ENCODE measurements around the gene MICAL2.

MICAL2 gene

DNA sequence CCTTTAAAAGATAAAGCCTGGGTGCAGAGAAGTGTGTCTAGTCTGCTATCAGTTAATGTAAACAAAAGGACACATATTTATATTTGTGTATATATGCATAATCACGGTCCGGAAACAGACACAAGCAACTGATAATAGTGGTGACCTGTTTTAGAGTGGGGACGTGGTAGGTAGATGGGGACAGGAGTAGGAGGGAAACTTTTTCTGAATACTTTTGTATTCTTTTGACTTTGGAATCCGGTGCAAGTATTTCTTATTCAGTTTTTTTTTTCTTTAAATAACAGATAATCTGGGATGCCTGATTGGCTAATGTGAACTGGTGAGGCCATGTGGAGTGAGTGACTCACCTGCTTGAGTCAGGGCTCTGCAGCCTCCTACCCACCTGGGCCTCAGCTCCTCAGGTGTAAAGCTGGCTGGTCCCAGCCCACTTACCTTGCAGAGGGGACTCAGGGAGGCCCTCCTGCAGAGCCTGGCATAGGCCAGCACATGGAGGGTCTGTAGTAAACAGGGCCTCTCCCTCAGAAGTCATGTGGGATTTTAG, 15.3 kb downstream of the MICAL2 start (continued):
- TF ChIP-seq ZBTB17 (tag by site-specific recombination; IDR thresholded peaks at IDR 0.05), result no peak
- TF ChIP-seq ZBTB7A (tag by site-specific recombination; IDR thresholded peaks at IDR 0.05; ENCODE audit: low read depth), result no peak
- no peak for TF ChIP-seq SALL2 (tag by site-specific recombination; IDR thresholded peaks at IDR 0.05; ENCODE audit: borderline replicate concordance)
- TF ChIP-seq, protein P1, sequence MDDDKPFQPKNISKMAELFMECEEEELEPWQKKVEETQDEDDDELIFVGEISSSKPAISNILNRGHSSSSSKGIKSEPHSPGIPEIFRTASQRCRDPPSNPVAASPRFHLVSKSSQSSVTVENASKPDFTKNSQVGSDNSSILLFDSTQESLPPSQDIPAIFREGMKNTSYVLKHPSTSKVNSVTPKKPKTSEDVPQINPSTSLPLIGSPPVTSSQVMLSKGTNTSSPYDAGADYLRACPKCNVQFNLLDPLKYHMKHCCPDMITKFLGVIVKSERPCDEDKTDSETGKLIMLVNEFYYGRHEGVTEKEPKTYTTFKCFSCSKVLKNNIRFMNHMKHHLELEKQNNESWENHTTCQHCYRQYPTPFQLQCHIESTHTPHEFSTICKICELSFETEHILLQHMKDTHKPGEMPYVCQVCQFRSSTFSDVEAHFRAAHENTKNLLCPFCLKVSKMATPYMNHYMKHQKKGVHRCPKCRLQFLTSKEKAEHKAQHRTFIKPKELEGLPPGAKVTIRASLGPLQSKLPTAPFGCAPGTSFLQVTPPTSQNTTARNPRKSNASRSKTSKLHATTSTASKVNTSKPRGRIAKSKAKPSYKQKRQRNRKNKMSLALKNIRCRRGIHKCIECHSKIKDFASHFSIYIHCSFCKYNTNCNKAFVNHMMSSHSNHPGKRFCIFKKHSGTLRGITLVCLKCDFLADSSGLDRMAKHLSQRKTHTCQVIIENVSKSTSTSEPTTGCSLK (tag by site-specific recombination; IDR thresholded peaks at IDR 0.05), result no peak
- TF ChIP-seq SP2 (tag by site-specific recombination; IDR thresholded peaks at IDR 0.05), result no peak
- TF ChIP-seq ZNF843 (tag by site-specific recombination; IDR thresholded peaks at IDR 0.05), result no peak
- TF ChIP-seq ZNF677 (tag by site-specific recombination; IDR thresholded peaks at IDR 0.05), result no peak
- no peak for TF ChIP-seq TRIM28 (IDR thresholded peaks at IDR 0.05; ENCODE audit: borderline replicate concordance, low read length)
- TF ChIP-seq, protein P2, sequence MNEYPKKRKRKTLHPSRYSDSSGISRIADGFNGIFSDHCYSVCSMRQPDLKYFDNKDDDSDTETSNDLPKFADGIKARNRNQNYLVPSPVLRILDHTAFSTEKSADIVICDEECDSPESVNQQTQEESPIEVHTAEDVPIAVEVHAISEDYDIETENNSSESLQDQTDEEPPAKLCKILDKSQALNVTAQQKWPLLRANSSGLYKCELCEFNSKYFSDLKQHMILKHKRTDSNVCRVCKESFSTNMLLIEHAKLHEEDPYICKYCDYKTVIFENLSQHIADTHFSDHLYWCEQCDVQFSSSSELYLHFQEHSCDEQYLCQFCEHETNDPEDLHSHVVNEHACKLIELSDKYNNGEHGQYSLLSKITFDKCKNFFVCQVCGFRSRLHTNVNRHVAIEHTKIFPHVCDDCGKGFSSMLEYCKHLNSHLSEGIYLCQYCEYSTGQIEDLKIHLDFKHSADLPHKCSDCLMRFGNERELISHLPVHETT (tag by site-specific recombination; IDR thresholded peaks at IDR 0.05), result no peak

DNA sequence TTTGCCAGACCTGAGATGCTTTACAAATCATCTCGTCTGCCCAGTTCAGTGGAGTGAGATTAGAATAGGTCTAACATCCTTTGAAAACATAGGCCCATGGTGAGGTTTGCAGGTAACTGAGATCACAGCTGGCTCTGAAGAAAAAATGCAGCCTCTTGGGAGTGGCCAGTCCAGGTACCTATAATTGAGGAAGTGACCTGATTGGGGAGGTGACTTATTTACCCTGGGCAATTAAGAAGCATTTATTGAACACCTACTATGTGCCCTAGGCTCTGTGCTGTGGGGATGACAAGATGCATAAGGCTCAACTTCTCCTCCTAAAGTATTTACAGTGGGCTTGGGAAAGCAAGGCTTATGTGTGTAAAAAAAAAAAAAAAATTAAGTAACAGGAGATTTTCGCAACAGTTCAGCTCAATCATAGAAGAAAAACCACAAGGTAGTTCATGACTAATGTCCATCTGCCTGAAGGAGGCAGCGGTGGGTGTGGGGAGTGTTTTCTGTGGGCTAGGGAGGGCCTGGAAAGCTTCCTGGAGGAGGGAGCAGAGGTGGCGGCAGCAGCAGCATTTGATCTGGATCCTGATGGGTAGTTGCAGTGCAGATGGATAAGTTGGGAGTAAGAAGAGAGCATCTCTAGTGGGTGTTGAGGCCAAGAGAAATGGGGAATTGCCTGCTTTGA, 16.1 kb downstream of the MICAL2 start:
- ChIA-PET CTCF (interaction anchor here (0.6 to 5.7 kb wide), 9 partner anchors 10 to 154 kb away, joined by 3 to 34 read pairs (median 3); no protein-coding TSS in a partner anchor), POLR2A (no interaction called here)
- TF ChIP-seq EGR2 (tag by site-specific recombination; IDR thresholded peaks at IDR 0.05; ENCODE audit: low read depth) (peak; percentile 78), ZNF114 (tag by site-specific recombination; IDR thresholded peaks at IDR 0.05) (no peak), ZNF248 (tag by site-specific recombination; IDR thresholded peaks at IDR 0.05) (no peak), ZFHX2 (tag by site-specific recombination; conservative IDR thresholded peaks at IDR 0.05) (peak; percentile 54), ZNF121 (tag by site-specific recombination; IDR thresholded peaks at IDR 0.05) (no peak)
- TF ChIP-seq, protein P3, sequence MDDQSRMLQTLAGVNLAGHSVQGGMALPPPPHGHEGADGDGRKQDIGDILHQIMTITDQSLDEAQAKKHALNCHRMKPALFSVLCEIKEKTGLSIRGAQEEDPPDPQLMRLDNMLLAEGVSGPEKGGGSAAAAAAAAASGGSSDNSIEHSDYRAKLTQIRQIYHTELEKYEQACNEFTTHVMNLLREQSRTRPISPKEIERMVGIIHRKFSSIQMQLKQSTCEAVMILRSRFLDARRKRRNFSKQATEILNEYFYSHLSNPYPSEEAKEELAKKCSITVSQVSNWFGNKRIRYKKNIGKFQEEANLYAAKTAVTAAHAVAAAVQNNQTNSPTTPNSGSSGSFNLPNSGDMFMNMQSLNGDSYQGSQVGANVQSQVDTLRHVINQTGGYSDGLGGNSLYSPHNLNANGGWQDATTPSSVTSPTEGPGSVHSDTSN (CRISPR knock-in tag; IDR thresholded peaks at IDR 0.05), result no peak
- Histone ChIP-seq H3K4me3 (ENCODE audit: low read depth, low read length) (no peak overlapping the region), H3K4me1 (ENCODE audit: control insufficient read depth, insufficient read depth, low read length) (no peaks in the 10 kb centered on the region), H3K27ac (ENCODE audit: extremely low read depth, low read depth, low read length) (no peak overlapping the region), H3K36me3 (ENCODE audit: control insufficient read depth in 2 of 2, insufficient read depth in 1 of 2, low read length in 2 of 2) (no peaks in the 10 kb centered on the region), H3K9me3 (ENCODE audit: control insufficient read depth, insufficient read depth, low read depth, low read length) (no peaks in the 10 kb centered on the region)

DNA sequence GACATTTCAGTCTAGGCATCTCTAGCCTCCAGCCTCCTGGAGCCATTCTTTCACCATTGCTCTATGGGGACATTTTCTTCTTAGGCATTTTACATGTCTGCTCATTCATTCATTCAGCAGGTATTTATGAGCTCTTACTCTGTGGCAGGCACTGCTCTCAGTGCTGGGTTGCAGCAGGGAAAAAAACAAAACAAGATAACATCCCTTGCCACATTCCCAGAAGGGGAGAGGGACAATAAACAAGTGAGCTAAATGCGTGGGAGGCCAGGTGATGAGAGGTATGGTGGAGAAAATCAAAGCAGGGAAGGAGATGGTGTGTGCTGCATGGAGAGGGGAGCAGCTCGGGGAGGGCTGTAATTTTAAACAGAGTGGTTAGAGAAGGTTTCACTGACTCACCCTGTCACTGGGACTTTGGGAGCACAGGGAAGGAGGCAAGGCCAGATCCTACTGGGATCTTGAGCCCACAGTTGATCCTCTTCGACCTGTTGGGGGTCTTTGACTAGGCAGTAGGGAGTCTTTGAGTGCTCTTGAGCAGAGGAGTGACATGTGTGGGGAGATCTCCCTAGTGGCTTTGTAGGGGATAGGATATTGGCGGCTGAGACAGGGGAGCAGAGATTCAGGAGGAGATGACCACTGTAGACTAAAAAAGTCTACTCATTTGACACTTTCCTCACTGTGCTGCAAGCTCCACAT, 17.0 kb downstream of the MICAL2 start:
- Histone ChIP-seq H3K27ac (ENCODE audit: extremely low read depth, low read depth, low read length) (no peak overlapping the region), H3K9me3 (ENCODE audit: control insufficient read depth, insufficient read depth, low read depth, low read length) (no peaks in the 10 kb centered on the region), H3K4me3 (ENCODE audit: low read depth, low read length) (no peak overlapping the region), H3K4me1 (ENCODE audit: control insufficient read depth, insufficient read depth, low read length) (no peaks in the 10 kb centered on the region), H3K36me3 (ENCODE audit: control insufficient read depth in 2 of 2, insufficient read depth in 1 of 2, low read length in 2 of 2) (no peaks in the 10 kb centered on the region)
- TF ChIP-seq ZIC2 (tag by site-specific recombination; IDR thresholded peaks at IDR 0.05), result 0 out of 2 replicates have a peak, but pooled peaks have one; percentile 10
- TF ChIP-seq ZNF16 (tag by site-specific recombination; IDR thresholded peaks at IDR 0.05; ENCODE audit: low read depth), result peak; percentile 60
- peak; percentile 35 for TF ChIP-seq GLIS1 (tag by site-specific recombination; IDR thresholded peaks at IDR 0.05)
- TF ChIP-seq, protein P4, sequence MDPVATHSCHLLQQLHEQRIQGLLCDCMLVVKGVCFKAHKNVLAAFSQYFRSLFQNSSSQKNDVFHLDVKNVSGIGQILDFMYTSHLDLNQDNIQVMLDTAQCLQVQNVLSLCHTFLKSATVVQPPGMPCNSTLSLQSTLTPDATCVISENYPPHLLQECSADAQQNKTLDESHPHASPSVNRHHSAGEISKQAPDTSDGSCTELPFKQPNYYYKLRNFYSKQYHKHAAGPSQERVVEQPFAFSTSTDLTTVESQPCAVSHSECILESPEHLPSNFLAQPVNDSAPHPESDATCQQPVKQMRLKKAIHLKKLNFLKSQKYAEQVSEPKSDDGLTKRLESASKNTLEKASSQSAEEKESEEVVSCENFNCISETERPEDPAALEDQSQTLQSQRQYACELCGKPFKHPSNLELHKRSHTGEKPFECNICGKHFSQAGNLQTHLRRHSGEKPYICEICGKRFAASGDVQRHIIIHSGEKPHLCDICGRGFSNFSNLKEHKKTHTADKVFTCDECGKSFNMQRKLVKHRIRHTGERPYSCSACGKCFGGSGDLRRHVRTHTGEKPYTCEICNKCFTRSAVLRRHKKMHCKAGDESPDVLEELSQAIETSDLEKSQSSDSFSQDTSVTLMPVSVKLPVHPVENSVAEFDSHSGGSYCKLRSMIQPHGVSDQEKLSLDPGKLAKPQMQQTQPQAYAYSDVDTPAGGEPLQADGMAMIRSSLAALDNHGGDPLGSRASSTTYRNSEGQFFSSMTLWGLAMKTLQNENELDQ (tag by site-specific recombination; IDR thresholded peaks at IDR 0.05; ENCODE audit: low read depth), result no peak
- ChIA-PET CTCF (interaction anchor here (0.6 to 5.7 kb wide), 5 partner anchors 59 to 153 kb away, joined by 3 to 34 read pairs (median 4); no protein-coding TSS in a partner anchor), POLR2A (no interaction called here)

All from HEK293 (cell line).